H9 (cell line): ENCODE results near the gene RERE. TPM values are rescaled to one million over a fixed set of nuclear protein-coding genes. Genes with fewer than 3 reads are reported as not detected.

ENCODE experiments used
- DNase-seq: peaks from one replicate; pipeline ENCODE4 v3.0.0-alpha.2; 2017
- H2AFZ ChIP-seq: one replicate; pipeline ENCODE4 v1.6.1; 2013; ENCODE audit warnings: mild to moderate bottlenecking, low read length, control low read depth, moderate library complexity
- H2AK5ac ChIP-seq: 2 replicates; pipeline ENCODE4 v1.6.1; 2013; ENCODE audit warnings: low read length, control low read depth, mixed read lengths; ENCODE audit not compliant: insufficient read length
- H2BK120ac ChIP-seq: one replicate; pipeline ENCODE4 v1.6.1; 2013; ENCODE audit warnings: low read depth, mild to moderate bottlenecking, low read length, control low read depth, inconsistent platforms; ENCODE audit not compliant: poor library complexity, severe bottlenecking
- H2BK12ac ChIP-seq: 2 replicates; pipeline ENCODE4 v1.6.1; 2013; ENCODE audit warnings: low read length, control low read depth, mixed read lengths, low read depth; ENCODE audit not compliant: insufficient read length
- H2BK15ac ChIP-seq: 2 replicates; pipeline ENCODE4 v1.6.1; 2013; ENCODE audit warnings: low read depth, low read length, control low read depth
- H2BK20ac ChIP-seq: one replicate; pipeline ENCODE4 v1.6.1; 2013; ENCODE audit warnings: low read depth, mild to moderate bottlenecking, low read length, control low read depth, inconsistent platforms; ENCODE audit not compliant: poor library complexity, severe bottlenecking
- H2BK5ac ChIP-seq: 2 replicates; pipeline ENCODE4 v1.6.1; 2013; ENCODE audit warnings: low read length, control low read depth, mixed read lengths; ENCODE audit not compliant: insufficient read length
- H3K14ac ChIP-seq: 2 replicates; pipeline ENCODE4 v1.6.1; 2013; ENCODE audit warnings: low read length, control low read depth; ENCODE audit not compliant: insufficient read depth
- H3K18ac ChIP-seq: 2 replicates; pipeline ENCODE4 v1.6.1; 2013; ENCODE audit warnings: low read depth, mild to moderate bottlenecking, mixed read lengths, low read length, control low read depth; ENCODE audit not compliant: insufficient read length
- H3K23ac ChIP-seq: 2 replicates; pipeline ENCODE4 v1.6.1; 2013; ENCODE audit warnings: low read length, control low read depth, mixed read lengths, low read depth; ENCODE audit not compliant: insufficient read length
- H3K23me2 ChIP-seq: 2 replicates; pipeline ENCODE4 v1.6.1; 2013; ENCODE audit warnings: low read depth, mild to moderate bottlenecking, mixed read lengths, low read length, control low read depth; ENCODE audit not compliant: insufficient read length, poor library complexity, severe bottlenecking
- H3K27ac ChIP-seq: 2 replicates; pipeline ENCODE4 v1.5.1; 2013; ENCODE audit warnings: low read length, control low read depth, mixed read lengths, low read depth; ENCODE audit not compliant: insufficient read length
- H3K27me3 ChIP-seq: 2 replicates; pipeline ENCODE4 v1.6.1; 2013; ENCODE audit warnings: low read length, control low read depth, inconsistent platforms; ENCODE audit not compliant: insufficient read depth
- H3K4ac ChIP-seq: 2 replicates; pipeline ENCODE4 v1.6.1; 2013; ENCODE audit warnings: low read depth, mild to moderate bottlenecking, control low read depth, inconsistent platforms, low read length, moderate library complexity
- H3K4me1 ChIP-seq: 2 replicates; pipeline ENCODE4 v1.6.1; 2013; ENCODE audit warnings: low read length, control low read depth, inconsistent platforms; ENCODE audit not compliant: insufficient read depth
- H3K4me2 ChIP-seq: 2 replicates; pipeline ENCODE4 v1.6.1; 2013; ENCODE audit warnings: low read length, control low read depth, mixed read lengths; ENCODE audit not compliant: insufficient read length, insufficient read depth
- H3K56ac ChIP-seq: 2 replicates; pipeline ENCODE4 v1.6.1; 2013; ENCODE audit warnings: low read depth, mild to moderate bottlenecking, mixed read lengths, low read length, control low read depth; ENCODE audit not compliant: insufficient read length
- H3K79me1 ChIP-seq: 2 replicates; pipeline ENCODE4 v1.6.1; 2013; ENCODE audit warnings: low read depth, mild to moderate bottlenecking, moderate library complexity, low read length, control low read depth, inconsistent platforms; ENCODE audit not compliant: insufficient read depth, poor library complexity, severe bottlenecking
- H3K79me2 ChIP-seq: 2 replicates; pipeline ENCODE4 v1.6.1; 2013; ENCODE audit warnings: low read length, control low read depth, inconsistent platforms; ENCODE audit not compliant: insufficient read depth
- H3K9ac ChIP-seq: 2 replicates; pipeline ENCODE4 v1.6.1; 2013; ENCODE audit warnings: low read length, control low read depth, mixed read lengths; ENCODE audit not compliant: insufficient read length; ENCODE audit errors: extremely low read depth
- H3K9me3 ChIP-seq: one replicate; pipeline ENCODE4 v1.6.1; 2013; ENCODE audit warnings: low read depth, low read length, inconsistent platforms; ENCODE audit not compliant: control insufficient read depth
- H3T11ph ChIP-seq: one replicate; pipeline ENCODE4 v1.6.1; 2013; ENCODE audit warnings: mild to moderate bottlenecking, low read length, control low read depth, inconsistent platforms
- H4K20me1 ChIP-seq: one replicate; pipeline ENCODE4 v1.6.1; 2013; ENCODE audit not compliant: control insufficient read depth, insufficient read length, insufficient read depth
- H4K5ac ChIP-seq: 2 replicates; pipeline ENCODE4 v1.6.1; 2013; ENCODE audit warnings: low read depth, mild to moderate bottlenecking, mixed read lengths, low read length, control low read depth; ENCODE audit not compliant: insufficient read length
- H4K8ac ChIP-seq: replicated peaks from 2 replicates; pipeline ENCODE4 v1.6.1; 2013; ENCODE audit warnings: low read length, control low read depth, mixed read lengths, low read depth; ENCODE audit not compliant: insufficient read length
- H4K91ac ChIP-seq: 2 replicates; pipeline ENCODE4 v1.6.1; 2013; ENCODE audit warnings: low read depth, mild to moderate bottlenecking, moderate library complexity, mixed read lengths, low read length, control low read depth; ENCODE audit not compliant: insufficient read length
- H3K27ac Mint-ChIP-seq, 3 experiments: 2 replicates in 2 of 3; 3 replicates in 1 of 3; pipeline ENCODE4 v1.8.0; 2020 to 2021; ENCODE audit warnings: mixed read lengths in 3 of 3, mild to moderate bottlenecking in 1 of 3, moderate library complexity in 1 of 3
- H3K27me3 Mint-ChIP-seq: 2 replicates; pipeline ENCODE4 v1.8.0; 2021; ENCODE audit warnings: low read depth, mild to moderate bottlenecking, moderate library complexity, mixed read lengths
- H3K36me3 Mint-ChIP-seq, 3 experiments: 2 replicates in 2 of 3; 3 replicates in 1 of 3; pipeline ENCODE4 v1.8.0; 2020 to 2021; ENCODE audit warnings: low read depth in 3 of 3, mixed read lengths in 3 of 3; ENCODE audit not compliant: insufficient read depth in 1 of 3
- H3K4me1 Mint-ChIP-seq, 2 experiments: 2 replicates each; pipeline ENCODE4 v1.8.0; 2020; ENCODE audit warnings: mixed read lengths in 2 of 2
- H3K4me3 Mint-ChIP-seq, 2 experiments: 2 replicates in 1 of 2; 3 replicates in 1 of 2; pipeline ENCODE4 v1.8.0; 2020 to 2021; ENCODE audit warnings: mild to moderate bottlenecking in 2 of 2, mixed read lengths in 2 of 2, moderate library complexity in 1 of 2
- H3K9me3 Mint-ChIP-seq, 2 experiments: 2 replicates in 1 of 2; 3 replicates in 1 of 2; pipeline ENCODE4 v1.8.0; 2020; ENCODE audit warnings: mild to moderate bottlenecking in 2 of 2, mixed read lengths in 2 of 2, moderate library complexity in 1 of 2
- CTCF ChIP-seq: fragments of 200-600 bp; sonication (generic); conservative IDR thresholded peaks from 3 replicates; pipeline ENCODE4 v1.8.0; 2021; ENCODE audit warnings: antibody characterized with exemption, mild to moderate bottlenecking
- WGBS: extraction: QIAGEN DNeasy Blood & Tissue Kit; methylation state at CpG from one replicate; pipeline ENCODE4 v1.1.7; 2013; ENCODE audit warnings: missing lambda C conversion rate, low lambda C conversion rate, mixed read lengths; ENCODE audit not compliant: insufficient read length; ENCODE audit errors: extremely low coverage; 5-methylcytosine and 5-hydroxymethylcytosine counted together
- total RNA-seq: library from RNA; stranded (reverse); gene quantifications from 2 replicates; pipeline ENCODE4 v1.2.1, GENCODE V29; 2021

Gene RERE
- total RNA-seq, 1 experiment from 2014 or later = 103 TPM

- WGBS = 100% methylated on average over 2 of the region's 3 CpGs
- Mint-ChIP-seq H3K9me3 (peaks cover 2 to 3% of the 10 kb centered on the region in 2 experiments; a peak in 1 of 5 replicates), H3K4me3 (no peak overlapping the region), H3K36me3 (no peaks in the 10 kb centered on the region; a peak in 2 of 7 replicates), H3K27ac (no peak overlapping the region), H3K27me3 (peaks cover 32% of the 10 kb centered on the region), H3K4me1 (peaks cover 7 to 8% of the 10 kb centered on the region in 2 experiments)
- H2BK120ac ChIP-seq = no peak overlapping the region
- H2AK5ac ChIP-seq = no peak overlapping the region
- H4K8ac ChIP-seq = no peak overlapping the region
- no peaks in the 10 kb centered on the region for H3K4me1 ChIP-seq
- peaks cover 10% of the 10 kb centered on the region for H3K23me2 ChIP-seq
- H3K4me2 ChIP-seq = no peak overlapping the region
- H4K20me1 ChIP-seq = no peaks in the 10 kb centered on the region
- H3K56ac ChIP-seq = no peak overlapping the region
- H3K79me2 ChIP-seq = no peaks in the 10 kb centered on the region
- no peaks in the 10 kb centered on the region for H3K9me3 ChIP-seq
- H2BK5ac ChIP-seq = no peak overlapping the region
- H2BK20ac ChIP-seq = no peak overlapping the region
- TF ChIP-seq CTCF = no peak
- DNase-seq = no peak
- no peak overlapping the region for H4K5ac ChIP-seq
- H4K91ac ChIP-seq = no peak overlapping the region
- H3K4ac ChIP-seq = no peak overlapping the region
- H3T11ph ChIP-seq = no peak overlapping the region
- no peak overlapping the region for H3K27ac ChIP-seq
- H2BK15ac ChIP-seq = no peak overlapping the region
- H2AFZ ChIP-seq = no peak overlapping the region
- no peak overlapping the region for H3K9ac ChIP-seq
- H3K27me3 ChIP-seq = no peaks in the 10 kb centered on the region
- H3K79me1 ChIP-seq = no peaks in the 10 kb centered on the region
- H3K18ac ChIP-seq = no peak overlapping the region
- H2BK12ac ChIP-seq = no peak overlapping the region
- H3K14ac ChIP-seq = no peak overlapping the region
- H3K23ac ChIP-seq = no peak overlapping the region
Observed at GRCh38 chr1:8321612-8322011, 495.8 kb downstream of the RERE start.
